GM18505 (cell line): ENCODE measurements around the gene CBFA2T3.
"Not testable (repeated sequence)": the region's sequence is repeated elsewhere in the genome, so short reads cannot be mapped to it uniquely, and the experiment has no call there.

Experiments
- ATAC-seq: cut with Tn5 transposase; IDR thresholded peaks from one replicate; pipeline ENCODE4 v1.9.1; 2021; ENCODE audit not compliant: unreplicated experiment
- POLR2A ChIP-seq: IDR thresholded peaks from 4 replicates; pipeline ENCODE4 v1.6.1; 2011; ENCODE audit warnings: borderline replicate concordance; ENCODE audit not compliant: insufficient read depth, insufficient read length; ENCODE audit errors: extremely low read depth

CBFA2T3 gene

GRCh38 chr16:88905563-88905962, 71.4 kb downstream of the CBFA2T3 start:
- no peak for ATAC-seq
- TF ChIP-seq POLR2A, result no peak

- no peak for TF ChIP-seq POLR2A
- ATAC-seq, result no peak
Observed at GRCh38 chr16:88904676-88905365, 72.2 kb downstream of the CBFA2T3 start.

- ATAC-seq, result no peak
- no peak for TF ChIP-seq POLR2A
Observed at GRCh38 chr16:88903267-88903666, 73.7 kb downstream of the CBFA2T3 start.

- TF ChIP-seq POLR2A, result no peak
- no peak for ATAC-seq
Observed at GRCh38 chr16:88902744-88903143, 74.3 kb downstream of the CBFA2T3 start.

GRCh38 chr16:88901718-88902337, 75.2 kb downstream of the CBFA2T3 start:
- no peak for TF ChIP-seq POLR2A
- no peak for ATAC-seq

- ATAC-seq, result no peak
- TF ChIP-seq POLR2A, result no peak
Observed at GRCh38 chr16:88900662-88901052, 76.3 kb downstream of the CBFA2T3 start.

- ATAC-seq, result no peak
- TF ChIP-seq POLR2A, result no peak
Observed at GRCh38 chr16:88899901-88900661, 76.9 kb downstream of the CBFA2T3 start.

- ATAC-seq, result no peak
- no peak for TF ChIP-seq POLR2A
Observed at GRCh38 chr16:88897696-88898425, 79.1 kb downstream of the CBFA2T3 start.

GRCh38 chr16:88896238-88897070, 80.6 kb downstream of the CBFA2T3 start:
- no peak for TF ChIP-seq POLR2A
- no peak for ATAC-seq

GRCh38 chr16:88895335-88895734, 81.7 kb downstream of the CBFA2T3 start:
- TF ChIP-seq POLR2A, result no peak
- no peak for ATAC-seq

GRCh38 chr16:88894681-88895300, 82.2 kb downstream of the CBFA2T3 start:
- no peak for ATAC-seq
- TF ChIP-seq POLR2A, result no peak

- ATAC-seq, result not testable (repeated sequence)
Observed at GRCh38 chr16:88894266-88894665, 82.7 kb downstream of the CBFA2T3 start.

- ATAC-seq, result no peak
- TF ChIP-seq POLR2A, result no peak
Observed at GRCh38 chr16:88893127-88893968, 83.7 kb downstream of the CBFA2T3 start.
